GM12875 (cell line): ENCODE data around the gene TSPOAP1.
A peak's percentile ranks its signal among the peaks of the same experiment; 100 is the strongest.

Experiments used
- H3K4me3 ChIP-seq: one replicate; pipeline ENCODE4 v1.5.1; 2011; ENCODE audit warnings: low read depth, low read length, control low read depth
- CTCF ChIP-seq: IDR thresholded peaks from 2 replicates; pipeline ENCODE4 v1.5.1; 2011; ENCODE audit warnings: low read depth, mild to moderate bottlenecking, control low read depth, inconsistent platforms, low read length, moderate library complexity, borderline replicate concordance; ENCODE audit not compliant: insufficient read depth

The TSPOAP1 gene

GRCh38 chr17:58325976-58326468 is 2.6 kb downstream of the TSPOAP1 start:
- no peak overlapping the region for H3K4me3 ChIP-seq
- 0 out of 2 replicates have a peak, but pooled peaks have one; percentile 2 for TF ChIP-seq CTCF

GRCh38 chr17:58325289-58325726 is 3.3 kb downstream of the TSPOAP1 start:
- no peak for TF ChIP-seq CTCF
- no peak overlapping the region for H3K4me3 ChIP-seq

GRCh38 chr17:58324409-58325288 is 3.9 kb downstream of the TSPOAP1 start:
- no peak for TF ChIP-seq CTCF
- H3K4me3 ChIP-seq = no peak overlapping the region

- no peak overlapping the region for H3K4me3 ChIP-seq
- no peak for TF ChIP-seq CTCF
These were observed 4.6 kb downstream of the TSPOAP1 start for GRCh38 chr17:58324056-58324408.

GRCh38 chr17:58323366-58324055 is 5.1 kb downstream of the TSPOAP1 start:
- H3K4me3 ChIP-seq = no peak overlapping the region
- TF ChIP-seq CTCF = no peak

GRCh38 chr17:58322581-58323185 is 5.9 kb downstream of the TSPOAP1 start:
- H3K4me3 ChIP-seq = no peak overlapping the region
- TF ChIP-seq CTCF = no peak
